T47D (cell line): Measurements from ENCODE around the gene SCN1B.
"Not testable (repeated sequence)": the region's sequence is repeated elsewhere in the genome, so short reads cannot be mapped to it uniquely, and the experiment has no call there.

ENCODE experiments used
- DNase-seq, 2 experiments: peaks; one replicate each; pipeline versions ENCODE4 v3.0.0 to v3.0.0-alpha.2; 2011 to 2012; ENCODE audit warnings: low read depth in 1 of 2, low spot score in 1 of 2
- JUND ChIP-seq: IDR thresholded peaks from 2 replicates; pipeline ENCODE4 v1.6.1; 2012; ENCODE audit warnings: low read depth
- in situ Hi-C: cut with HindIII; loops from 2 replicates; pipeline ENCODE4 v1.10.0; 2016; ENCODE audit warnings: low sequenced_read_pairs, low pct_unique_long_range_greater_than_20kb

Gene SCN1B

GRCh38 chr19:35030257-35031071 is at the start of gene SCN1B:
TSS of gene SCN1B (plus strand) at chr19:35030470. CDS start at chr19:35030821, 351 bp downstream.
- DNase-seq = peak; percentile 47 to 63

GRCh38 chr19:34982275-34982674 is 48.0 kb upstream of the SCN1B start:
- in situ Hi-C loops = no loop called here
- TF ChIP-seq JUND = no peak
- DNase-seq = no peak

More at GRCh38 chr19:35030257-35031071, at the start of gene SCN1B:
- TF ChIP-seq JUND = no peak
- in situ Hi-C loops = no loop called here

GRCh38 chr19:34983786-34984185 is 46.5 kb upstream of the SCN1B start:
- no peak for DNase-seq
- TF ChIP-seq JUND = no peak
- in situ Hi-C loops = no loop called here

- DNase-seq = no peak
- TF ChIP-seq JUND = no peak
- in situ Hi-C loops = no loop called here
Observed at GRCh38 chr19:34984287-34984686, 46.0 kb upstream of the SCN1B start.

- no peak for TF ChIP-seq JUND
- peak in 1 of 2 experiments; percentile 38 for DNase-seq
- in situ Hi-C loops = no loop called here
Observed at GRCh38 chr19:34985249-34986022, 44.8 kb upstream of the SCN1B start.

GRCh38 chr19:34988119-34988518 is 42.2 kb upstream of the SCN1B start:
- no peak for TF ChIP-seq JUND
- in situ Hi-C loops = no loop called here
- DNase-seq = no peak

- TF ChIP-seq JUND = no peak
- in situ Hi-C loops = no loop called here
- DNase-seq = no peak
Observed at GRCh38 chr19:34989298-34989697, 41.0 kb upstream of the SCN1B start.

- in situ Hi-C loops = no loop called here
- DNase-seq = no peak
Observed at GRCh38 chr19:34990578-34991192, 39.6 kb upstream of the SCN1B start.

GRCh38 chr19:34991542-34992333 is 38.5 kb upstream of the SCN1B start:
- no peak for DNase-seq
- in situ Hi-C loops = no loop called here
- TF ChIP-seq JUND = no peak

More at GRCh38 chr19:34990578-34991192, 39.6 kb upstream of the SCN1B start:
- no peak for TF ChIP-seq JUND

- in situ Hi-C loops, DNase-seq: not testable (repeated sequence)
Observed at GRCh38 chr19:34992582-34992981, 37.7 kb upstream of the SCN1B start.

- DNase-seq = no peak
- in situ Hi-C loops = no loop called here
- TF ChIP-seq JUND = no peak
Observed at GRCh38 chr19:34994286-34994642, 36.0 kb upstream of the SCN1B start.
